OCI-LY3 (cell line): ENCODE results near the gene SELENOP.

Experiments
- CTCF ChIP-seq: fragments of 200-600, 300-600 bp; sonication (generic); IDR thresholded peaks from 2 replicates; pipeline ENCODE4 v1.5.1; 2014; ENCODE audit warnings: antibody characterized with exemption, low read length, low read depth
- EZH2phosphoT487 ChIP-seq: fragments of 200-600 bp; shearing (Covaris generic); IDR thresholded peaks from 2 replicates; pipeline ENCODE4 v1.6.1; 2018; ENCODE audit warnings: antibody characterized with exemption, mixed run types, low read depth

- no peak for TF ChIP-seq CTCF
- no peak for TF ChIP-seq EZH2phosphoT487
Observed at GRCh38 chr5:42819745-42820144, 8.1 kb upstream of the SELENOP start.
